GM23248 (cell line): ENCODE measurements around the gene TTC22. TPM values are rescaled to one million over a fixed set of nuclear protein-coding genes. Genes with fewer than 3 reads are reported as not detected.

Source experiments
- DNase-seq: peaks from one replicate; pipeline ENCODE4 v3.0.0-alpha.2; 2015
- H2AFZ ChIP-seq: fragments of 200-600 bp; sonication (generic); 2 replicates; pipeline ENCODE4 v1.6.1; 2016; ENCODE audit warnings: antibody characterized with exemption
- H3F3A ChIP-seq: fragments of 200-600 bp; sonication (generic); 2 replicates; pipeline ENCODE4 v1.6.1; 2016; ENCODE audit warnings: mild to moderate bottlenecking, antibody characterized with exemption, mixed run types; ENCODE audit not compliant: insufficient read depth
- H3K27ac ChIP-seq: fragments of 200-600 bp; sonication (generic); 2 replicates; pipeline ENCODE4 v1.5.1; 2016; ENCODE audit warnings: mild to moderate bottlenecking
- H3K27me3 ChIP-seq: fragments of 200-600 bp; sonication (generic); replicated peaks from 2 replicates; pipeline ENCODE4 v1.6.1; 2016; ENCODE audit warnings: mild to moderate bottlenecking; ENCODE audit not compliant: insufficient read depth
- H3K36me3 ChIP-seq: fragments of 200-600 bp; sonication (generic); 2 replicates; pipeline ENCODE4 v1.6.1; 2016; ENCODE audit warnings: low read depth, mild to moderate bottlenecking
- H3K4me1 ChIP-seq: fragments of 200-600 bp; sonication (generic); 2 replicates; pipeline ENCODE4 v1.6.1; 2016; ENCODE audit warnings: mild to moderate bottlenecking; ENCODE audit not compliant: insufficient read depth
- H3K4me2 ChIP-seq: fragments of 200-600 bp; sonication (generic); one replicate; pipeline ENCODE4 v1.6.1; 2016; ENCODE audit warnings: mild to moderate bottlenecking; ENCODE audit not compliant: unreplicated experiment
- H3K4me3 ChIP-seq: fragments of 200-600 bp; sonication (generic); 2 replicates; pipeline ENCODE4 v1.5.1; 2016; ENCODE audit warnings: mild to moderate bottlenecking
- H3K79me2 ChIP-seq: fragments of 200-600 bp; sonication (generic); 2 replicates; pipeline ENCODE4 v1.6.1; 2016; ENCODE audit warnings: mild to moderate bottlenecking; ENCODE audit not compliant: insufficient read depth
- H3K9ac ChIP-seq: fragments of 200-600 bp; sonication (generic); 2 replicates; pipeline ENCODE4 v1.6.1; 2016; ENCODE audit warnings: mild to moderate bottlenecking
- H3K9me2 ChIP-seq: fragments of 200-600 bp; sonication (generic); 2 replicates; pipeline ENCODE4 v1.6.1; 2016; ENCODE audit warnings: mixed run types, mild to moderate bottlenecking, moderate library complexity; ENCODE audit not compliant: insufficient read depth
- H3K9me3 ChIP-seq: fragments of 200-600 bp; sonication (generic); one replicate; pipeline ENCODE4 v1.6.1; 2017; ENCODE audit warnings: low read depth
- H4K20me1 ChIP-seq: fragments of 200-600 bp; sonication (generic); 2 replicates; pipeline ENCODE4 v1.6.0; 2016; ENCODE audit not compliant: insufficient read depth
- EZH2 ChIP-seq: fragments of 200-600 bp; sonication (generic); IDR thresholded peaks from 2 replicates; pipeline ENCODE4 v1.6.1; 2018; ENCODE audit warnings: antibody characterized with exemption, mild to moderate bottlenecking; ENCODE audit not compliant: insufficient read depth, poor library complexity, severe bottlenecking
- EZH2phosphoT487 ChIP-seq: fragments of 200-600 bp; sonication (generic); IDR thresholded peaks from 2 replicates; pipeline ENCODE4 v1.6.1; 2018; ENCODE audit warnings: antibody characterized with exemption, moderate library complexity, mild to moderate bottlenecking, low read depth; ENCODE audit not compliant: insufficient read depth
- WGBS, 2 experiments: methylation state at CpG; one replicate each; pipeline ENCODE4 v1.1.6; 2015 to 2017; ENCODE audit warnings: low lambda C conversion rate in 2 of 2, low coverage in 1 of 2; ENCODE audit errors: missing lambda C conversion rate in 2 of 2; 5-methylcytosine and 5-hydroxymethylcytosine counted together
- in situ Hi-C: fragments of 300-500 bp; cut with MboI; formaldehyde crosslinking; loops from 2 replicates; pipeline ENCODE4 v1.15.0; 2020
- polyA plus RNA-seq: library from polyadenylated mRNA; unstranded; fragments of >200 nt; fragmentation: Nextera tagmentation; extraction: Ambion mirVana; gene quantifications from 2 replicates; pipeline ENCODE4 v1.2.1, GENCODE V29; 2016
- total RNA-seq: library from RNA; depleted of rRNA; stranded (reverse); fragments of >200 nt; shearing (Covaris generic); gene quantifications from 2 replicates; pipeline ENCODE4 v1.2.3, GENCODE V29; 2014

The TTC22 gene
- total and polyA plus RNA-seq, 2 experiments from 2014 or later = not detected

GRCh38 chr1:54754486-54755285, 46.4 kb downstream of the TTC22 start:
- Histone ChIP-seq H3K9me2 (no peaks in the 10 kb centered on the region), H3K9me3 (no peaks in the 10 kb centered on the region), H2AFZ (no peak overlapping the region), H3K9ac (no peak overlapping the region), H3K4me2 (no peak overlapping the region), H3K27me3 (no peaks in the 10 kb centered on the region), H4K20me1 (no peaks in the 10 kb centered on the region), H3F3A (no peaks in the 10 kb centered on the region), H3K4me1 (no peaks in the 10 kb centered on the region), H3K4me3 (no peak overlapping the region), H3K36me3 (0 out of 2 replicates have a peak, but pooled peaks cover 2% of the 10 kb centered on the region), H3K27ac (no peak overlapping the region), H3K79me2 (no peaks in the 10 kb centered on the region)
- 80 to 85% methylated on average over 16 to 22 of the region's 25 CpGs for WGBS, 2 experiments
- no peak for DNase-seq
- in situ Hi-C loops = no loop called here
- no peak for TF ChIP-seq EZH2
- TF ChIP-seq EZH2phosphoT487 = no peak

DNA sequence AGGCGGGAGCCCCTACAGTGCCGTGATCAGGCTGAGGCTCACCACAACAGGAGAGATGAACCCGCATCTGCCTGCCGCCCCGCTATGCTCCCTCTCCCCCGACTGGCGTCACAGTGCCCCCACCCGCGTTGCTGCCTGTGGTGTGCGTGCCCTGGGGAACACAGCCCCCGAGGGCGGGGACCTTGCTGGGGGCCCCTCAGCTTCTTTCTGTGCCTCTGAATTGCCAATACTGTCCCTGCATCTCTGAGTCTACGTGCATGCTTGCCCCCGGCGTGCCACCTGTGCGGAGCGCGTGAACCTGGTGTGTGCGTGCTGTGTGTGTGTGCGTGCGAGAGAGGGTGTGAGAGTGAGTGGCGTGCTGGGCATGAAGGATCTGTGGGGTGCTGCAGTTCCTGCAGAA, 47.1 kb downstream of the TTC22 start:
- H4K20me1 ChIP-seq = no peaks in the 10 kb centered on the region
- H3K4me3 ChIP-seq = no peak overlapping the region
- H3K27me3 ChIP-seq = no peaks in the 10 kb centered on the region
- no peak for TF ChIP-seq EZH2phosphoT487
- no peak for TF ChIP-seq EZH2
- no peaks in the 10 kb centered on the region for H3K4me1 ChIP-seq
- 92 to 95% methylated on average over 16 to 22 of the region's 22 CpGs for WGBS, 2 experiments
- no peak overlapping the region for H3K27ac ChIP-seq
- H2AFZ ChIP-seq = no peak overlapping the region
- no peaks in the 10 kb centered on the region for H3K79me2 ChIP-seq
- 0 out of 2 replicates have a peak, but pooled peaks cover 2% of the 10 kb centered on the region for H3K36me3 ChIP-seq
- H3F3A ChIP-seq = no peaks in the 10 kb centered on the region
- no peaks in the 10 kb centered on the region for H3K9me2 ChIP-seq
- in situ Hi-C loops = no loop called here
- no peak overlapping the region for H3K9ac ChIP-seq
- no peak overlapping the region for H3K4me2 ChIP-seq
- DNase-seq = no peak
- H3K9me3 ChIP-seq = no peaks in the 10 kb centered on the region

GRCh38 chr1:54751426-54751825, 49.7 kb downstream of the TTC22 start:
- no peak overlapping the region for H3K4me3 ChIP-seq
- no peak overlapping the region for H2AFZ ChIP-seq
- H3K9me3 ChIP-seq = no peaks in the 10 kb centered on the region
- H3K27me3 ChIP-seq = no peaks in the 10 kb centered on the region
- H4K20me1 ChIP-seq = no peaks in the 10 kb centered on the region
- no peak for DNase-seq
- H3K27ac ChIP-seq = no peak overlapping the region
- no peak overlapping the region for H3K4me2 ChIP-seq
- H3K36me3 ChIP-seq = no peaks in the 10 kb centered on the region
- WGBS, 2 experiments = 46 to 52% methylated on average over 4 of the region's 4 CpGs
- in situ Hi-C loops = no loop called here
- no peak for TF ChIP-seq EZH2phosphoT487
- TF ChIP-seq EZH2 = no peak
- H3K9me2 ChIP-seq = no peaks in the 10 kb centered on the region
- H3K4me1 ChIP-seq = no peaks in the 10 kb centered on the region
- H3K9ac ChIP-seq = no peak overlapping the region
- no peaks in the 10 kb centered on the region for H3K79me2 ChIP-seq
- no peaks in the 10 kb centered on the region for H3F3A ChIP-seq

GRCh38 chr1:54750596-54750995, 50.5 kb downstream of the TTC22 start:
- no peaks in the 10 kb centered on the region for H3F3A ChIP-seq
- in situ Hi-C loops = no loop called here
- 63 to 72% methylated on average over 6 of the region's 6 CpGs for WGBS, 2 experiments
- H3K36me3 ChIP-seq = no peaks in the 10 kb centered on the region
- no peak for DNase-seq
- no peak overlapping the region for H3K4me3 ChIP-seq
- H3K27me3 ChIP-seq = no peaks in the 10 kb centered on the region
- H3K9me2 ChIP-seq = no peaks in the 10 kb centered on the region
- H3K9me3 ChIP-seq = no peaks in the 10 kb centered on the region
- no peak overlapping the region for H3K27ac ChIP-seq
- H3K4me1 ChIP-seq = no peaks in the 10 kb centered on the region
- no peaks in the 10 kb centered on the region for H4K20me1 ChIP-seq
- no peaks in the 10 kb centered on the region for H3K79me2 ChIP-seq
- no peak overlapping the region for H3K4me2 ChIP-seq
- H3K9ac ChIP-seq = no peak overlapping the region
- TF ChIP-seq EZH2 (no peak), EZH2phosphoT487 (no peak)
- no peak overlapping the region for H2AFZ ChIP-seq
